ENCODE data around the gene FLACC1. TPM values are rescaled to one million over a fixed set of nuclear protein-coding genes. Genes with fewer than 3 reads are reported as not detected.

FLACC1 gene
- total RNA-seq, 1 donor from 2014 or later = 1.1 TPM

GRCh38 chr2:201347138-201347537 is 10.0 kb downstream of the FLACC1 start:
- no peak for TF ChIP-seq CTCF (IDR thresholded peaks at IDR 0.05; ENCODE audit: unreplicated experiment)
- H3K36me3 Mint-ChIP-seq (ENCODE audit: low read depth, unreplicated experiment) = peaks cover 3% of the 10 kb centered on the region
- DNase-seq (ENCODE audit: low spot score) = no peak
- H3K9me3 Mint-ChIP-seq (ENCODE audit: unreplicated experiment) = no peaks in the 10 kb centered on the region
- no peak overlapping the region for H3K4me3 Mint-ChIP-seq (ENCODE audit: unreplicated experiment)
- H3K27me3 Mint-ChIP-seq (ENCODE audit: unreplicated experiment) = peaks cover 2% of the 10 kb centered on the region
- H3K27ac Mint-ChIP-seq (ENCODE audit: unreplicated experiment) = no peak overlapping the region
- H3K4me1 Mint-ChIP-seq (ENCODE audit: unreplicated experiment) = peaks cover 1% of the 10 kb centered on the region

GRCh38 chr2:201345625-201346213 is 11.4 kb downstream of the FLACC1 start:
- Mint-ChIP-seq H3K4me3 (ENCODE audit: unreplicated experiment) (no peak overlapping the region), H3K36me3 (ENCODE audit: low read depth, unreplicated experiment) (peaks cover 3% of the 10 kb centered on the region), H3K27me3 (ENCODE audit: unreplicated experiment) (peaks cover 5% of the 10 kb centered on the region), H3K4me1 (ENCODE audit: unreplicated experiment) (no peaks in the 10 kb centered on the region), H3K9me3 (ENCODE audit: unreplicated experiment) (no peaks in the 10 kb centered on the region), H3K27ac (ENCODE audit: unreplicated experiment) (no peak overlapping the region)
- no peak for TF ChIP-seq CTCF (IDR thresholded peaks at IDR 0.05; ENCODE audit: unreplicated experiment)
- no peak for DNase-seq (ENCODE audit: low spot score)

- H3K27me3 Mint-ChIP-seq (ENCODE audit: unreplicated experiment) = peaks cover 5% of the 10 kb centered on the region
- no peaks in the 10 kb centered on the region for H3K9me3 Mint-ChIP-seq (ENCODE audit: unreplicated experiment)
- no peak overlapping the region for H3K4me3 Mint-ChIP-seq (ENCODE audit: unreplicated experiment)
- no peak for DNase-seq (ENCODE audit: low spot score)
- no peaks in the 10 kb centered on the region for H3K4me1 Mint-ChIP-seq (ENCODE audit: unreplicated experiment)
- H3K36me3 Mint-ChIP-seq (ENCODE audit: low read depth, unreplicated experiment) = peaks cover 3% of the 10 kb centered on the region
- H3K27ac Mint-ChIP-seq (ENCODE audit: unreplicated experiment) = no peak overlapping the region
- TF ChIP-seq CTCF (IDR thresholded peaks at IDR 0.05; ENCODE audit: unreplicated experiment) = no peak
These were observed 12.3 kb downstream of the FLACC1 start for GRCh38 chr2:201344663-201345366.

DNA sequence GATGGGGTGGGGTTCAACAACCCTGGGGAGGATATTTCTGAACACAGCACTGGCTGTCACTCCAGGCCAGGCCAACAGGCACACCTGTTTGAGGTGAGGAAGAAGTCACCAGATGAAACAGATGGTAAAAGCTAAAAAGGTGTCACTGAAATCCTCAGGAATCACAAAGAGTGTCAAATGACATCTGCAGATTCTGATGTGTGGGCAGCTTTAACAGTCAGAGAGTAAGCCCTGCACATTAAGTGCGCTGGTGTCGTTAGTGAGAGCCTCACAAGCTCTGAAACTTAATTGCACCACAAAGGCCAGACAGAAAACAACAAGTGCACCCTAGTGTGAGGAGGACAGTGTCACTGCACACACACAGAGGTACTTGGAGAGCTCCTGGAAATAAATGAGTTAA is 13.6 kb downstream of the FLACC1 start:
- no peak overlapping the region for H3K27ac Mint-ChIP-seq (ENCODE audit: unreplicated experiment)
- H3K9me3 Mint-ChIP-seq (ENCODE audit: unreplicated experiment) = no peaks in the 10 kb centered on the region
- peaks cover 5% of the 10 kb centered on the region for H3K27me3 Mint-ChIP-seq (ENCODE audit: unreplicated experiment)
- H3K4me3 Mint-ChIP-seq (ENCODE audit: unreplicated experiment) = no peak overlapping the region
- no peak for TF ChIP-seq CTCF (IDR thresholded peaks at IDR 0.05; ENCODE audit: unreplicated experiment)
- DNase-seq (ENCODE audit: low spot score) = no peak
- H3K4me1 Mint-ChIP-seq (ENCODE audit: unreplicated experiment) = no peaks in the 10 kb centered on the region
- peaks cover 3% of the 10 kb centered on the region for H3K36me3 Mint-ChIP-seq (ENCODE audit: low read depth, unreplicated experiment)

DNA sequence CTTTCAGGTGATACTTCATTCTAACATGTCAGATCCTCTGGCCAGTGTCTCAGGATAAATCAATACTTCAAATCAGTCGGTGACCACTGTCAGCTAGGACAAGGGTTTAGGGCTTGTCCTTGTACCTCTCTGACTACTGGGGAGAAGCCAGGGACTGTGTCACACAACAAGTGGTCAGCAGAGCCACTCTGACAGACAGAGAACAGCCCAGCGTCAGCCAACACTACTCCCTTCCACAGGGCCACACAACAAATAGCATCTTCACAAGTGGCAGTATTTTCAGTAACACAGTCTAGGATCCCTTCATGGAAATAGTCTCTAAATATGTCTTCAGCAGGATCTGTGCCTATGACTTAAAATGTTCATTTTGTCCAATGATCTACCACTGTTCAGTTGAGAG is 14.2 kb downstream of the FLACC1 start:
- Mint-ChIP-seq H3K36me3 (ENCODE audit: low read depth, unreplicated experiment) (peaks cover 3% of the 10 kb centered on the region), H3K27me3 (ENCODE audit: unreplicated experiment) (peaks cover 5% of the 10 kb centered on the region), H3K4me1 (ENCODE audit: unreplicated experiment) (no peaks in the 10 kb centered on the region), H3K9me3 (ENCODE audit: unreplicated experiment) (no peaks in the 10 kb centered on the region), H3K4me3 (ENCODE audit: unreplicated experiment) (no peak overlapping the region), H3K27ac (ENCODE audit: unreplicated experiment) (no peak overlapping the region)
- DNase-seq (ENCODE audit: low spot score) = no peak
- TF ChIP-seq CTCF (IDR thresholded peaks at IDR 0.05; ENCODE audit: unreplicated experiment) = no peak
